A549 (cell line): Measurements from ENCODE around the gene PARP8.

Experiments
- CHD4 ChIP-seq: fragments of 200-600 bp; sonication (generic); IDR thresholded peaks from 2 replicates; pipeline ENCODE4 v1.6.1; 2016; ENCODE audit warnings: antibody characterized with exemption, mild to moderate bottlenecking, borderline replicate concordance
- EP300 ChIP-seq, 2 experiments: fragments of >200 bp; sonication (Bioruptor Twin); formaldehyde crosslinking; IDR thresholded peaks; 2 replicates in 1 of 2; 3 replicates in 1 of 2; pipeline ENCODE4 v1.6.1; 2016 to 2017
- MYC ChIP-seq: IDR thresholded peaks from 2 replicates; pipeline ENCODE4 v1.6.1; 2012; ENCODE audit warnings: mild to moderate bottlenecking, inconsistent platforms, low read length, improper control_type of control experiment, borderline replicate concordance
- RAD21 ChIP-seq, 2 experiments: fragments of >200 bp in 1 of 2; sonication (Bioruptor Twin) in 1 of 2; formaldehyde crosslinking in 1 of 2; IDR thresholded peaks in 1 of 2; conservative IDR thresholded peaks in 1 of 2; 2 replicates in 1 of 2; 3 replicates in 1 of 2; pipeline ENCODE4 v1.6.1; 2012 to 2018; ENCODE audit warnings: inconsistent platforms in 1 of 2
- RNF2 ChIP-seq: fragments of 200-600 bp; sonication (generic); IDR thresholded peaks from 2 replicates; pipeline ENCODE4 v1.6.1; 2016; ENCODE audit warnings: low read depth, mild to moderate bottlenecking, antibody characterized with exemption, moderate library complexity, borderline replicate concordance
- TF ChIP-seq, protein P1 (sequence below): IDR thresholded peaks from 2 replicates; pipeline ENCODE4 v1.6.1; 2012; ENCODE audit warnings: low read depth, borderline replicate concordance
- TF ChIP-seq, protein P2 (sequence below): fragments of 200-600 bp; sonication (generic); IDR thresholded peaks from 2 replicates; pipeline ENCODE4 v1.6.1; 2016; ENCODE audit warnings: antibody characterized with exemption, mild to moderate bottlenecking, moderate library complexity
- TF ChIP-seq, protein P3 (sequence below): fragments of >200 bp; sonication (Bioruptor Twin); formaldehyde crosslinking; IDR thresholded peaks from 3 replicates; pipeline ENCODE4 v1.5.1; 2016

DNA sequence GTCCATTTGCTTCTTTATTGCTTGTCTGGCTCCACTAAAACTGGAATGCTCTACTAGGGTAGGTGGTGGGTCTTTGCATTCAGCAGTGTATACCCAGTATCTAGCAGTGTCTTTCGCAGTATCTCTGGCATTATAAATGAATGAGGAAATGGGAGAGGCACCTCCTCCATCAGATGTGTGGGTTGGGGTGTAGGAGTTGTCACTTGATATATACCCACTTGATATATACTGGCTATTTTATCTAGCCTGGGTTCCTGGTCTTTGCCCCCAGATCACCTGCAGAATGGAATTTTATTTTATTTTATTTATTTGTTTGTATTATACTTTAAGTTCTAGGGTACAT, 208.5 kb downstream of the PARP8 start:
- no peak for TF ChIP-seq MYC
- TF ChIP-seq, protein P1, sequence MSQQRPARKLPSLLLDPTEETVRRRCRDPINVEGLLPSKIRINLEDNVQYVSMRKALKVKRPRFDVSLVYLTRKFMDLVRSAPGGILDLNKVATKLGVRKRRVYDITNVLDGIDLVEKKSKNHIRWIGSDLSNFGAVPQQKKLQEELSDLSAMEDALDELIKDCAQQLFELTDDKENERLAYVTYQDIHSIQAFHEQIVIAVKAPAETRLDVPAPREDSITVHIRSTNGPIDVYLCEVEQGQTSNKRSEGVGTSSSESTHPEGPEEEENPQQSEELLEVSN, result no peak
- TF ChIP-seq EP300 (IDR thresholded peaks at IDR 0.05), result no peak
- TF ChIP-seq, protein P2, sequence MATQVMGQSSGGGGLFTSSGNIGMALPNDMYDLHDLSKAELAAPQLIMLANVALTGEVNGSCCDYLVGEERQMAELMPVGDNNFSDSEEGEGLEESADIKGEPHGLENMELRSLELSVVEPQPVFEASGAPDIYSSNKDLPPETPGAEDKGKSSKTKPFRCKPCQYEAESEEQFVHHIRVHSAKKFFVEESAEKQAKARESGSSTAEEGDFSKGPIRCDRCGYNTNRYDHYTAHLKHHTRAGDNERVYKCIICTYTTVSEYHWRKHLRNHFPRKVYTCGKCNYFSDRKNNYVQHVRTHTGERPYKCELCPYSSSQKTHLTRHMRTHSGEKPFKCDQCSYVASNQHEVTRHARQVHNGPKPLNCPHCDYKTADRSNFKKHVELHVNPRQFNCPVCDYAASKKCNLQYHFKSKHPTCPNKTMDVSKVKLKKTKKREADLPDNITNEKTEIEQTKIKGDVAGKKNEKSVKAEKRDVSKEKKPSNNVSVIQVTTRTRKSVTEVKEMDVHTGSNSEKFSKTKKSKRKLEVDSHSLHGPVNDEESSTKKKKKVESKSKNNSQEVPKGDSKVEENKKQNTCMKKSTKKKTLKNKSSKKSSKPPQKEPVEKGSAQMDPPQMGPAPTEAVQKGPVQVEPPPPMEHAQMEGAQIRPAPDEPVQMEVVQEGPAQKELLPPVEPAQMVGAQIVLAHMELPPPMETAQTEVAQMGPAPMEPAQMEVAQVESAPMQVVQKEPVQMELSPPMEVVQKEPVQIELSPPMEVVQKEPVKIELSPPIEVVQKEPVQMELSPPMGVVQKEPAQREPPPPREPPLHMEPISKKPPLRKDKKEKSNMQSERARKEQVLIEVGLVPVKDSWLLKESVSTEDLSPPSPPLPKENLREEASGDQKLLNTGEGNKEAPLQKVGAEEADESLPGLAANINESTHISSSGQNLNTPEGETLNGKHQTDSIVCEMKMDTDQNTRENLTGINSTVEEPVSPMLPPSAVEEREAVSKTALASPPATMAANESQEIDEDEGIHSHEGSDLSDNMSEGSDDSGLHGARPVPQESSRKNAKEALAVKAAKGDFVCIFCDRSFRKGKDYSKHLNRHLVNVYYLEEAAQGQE, result no peak
- TF ChIP-seq, protein P3, sequence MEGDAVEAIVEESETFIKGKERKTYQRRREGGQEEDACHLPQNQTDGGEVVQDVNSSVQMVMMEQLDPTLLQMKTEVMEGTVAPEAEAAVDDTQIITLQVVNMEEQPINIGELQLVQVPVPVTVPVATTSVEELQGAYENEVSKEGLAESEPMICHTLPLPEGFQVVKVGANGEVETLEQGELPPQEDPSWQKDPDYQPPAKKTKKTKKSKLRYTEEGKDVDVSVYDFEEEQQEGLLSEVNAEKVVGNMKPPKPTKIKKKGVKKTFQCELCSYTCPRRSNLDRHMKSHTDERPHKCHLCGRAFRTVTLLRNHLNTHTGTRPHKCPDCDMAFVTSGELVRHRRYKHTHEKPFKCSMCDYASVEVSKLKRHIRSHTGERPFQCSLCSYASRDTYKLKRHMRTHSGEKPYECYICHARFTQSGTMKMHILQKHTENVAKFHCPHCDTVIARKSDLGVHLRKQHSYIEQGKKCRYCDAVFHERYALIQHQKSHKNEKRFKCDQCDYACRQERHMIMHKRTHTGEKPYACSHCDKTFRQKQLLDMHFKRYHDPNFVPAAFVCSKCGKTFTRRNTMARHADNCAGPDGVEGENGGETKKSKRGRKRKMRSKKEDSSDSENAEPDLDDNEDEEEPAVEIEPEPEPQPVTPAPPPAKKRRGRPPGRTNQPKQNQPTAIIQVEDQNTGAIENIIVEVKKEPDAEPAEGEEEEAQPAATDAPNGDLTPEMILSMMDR, result no peak
- TF ChIP-seq CHD4, result no peak
- no peak for TF ChIP-seq RNF2
- TF ChIP-seq RAD21 (conservative IDR thresholded peaks at IDR 0.05 in 1 of 2, IDR thresholded peaks at IDR 0.05 in 1 of 2), result no peak
